ENCODE data around the gene ULK4. TPM values are rescaled to one million over a fixed set of nuclear protein-coding genes. Genes with fewer than 3 reads are reported as not detected.
A peak's percentile ranks its signal among the peaks of the same experiment; 100 is the strongest.

The ULK4 gene
- polyA plus RNA-seq, 1 of the 3 experiments (the other 2 are of a cell fraction), result 6.2 TPM

DNA sequence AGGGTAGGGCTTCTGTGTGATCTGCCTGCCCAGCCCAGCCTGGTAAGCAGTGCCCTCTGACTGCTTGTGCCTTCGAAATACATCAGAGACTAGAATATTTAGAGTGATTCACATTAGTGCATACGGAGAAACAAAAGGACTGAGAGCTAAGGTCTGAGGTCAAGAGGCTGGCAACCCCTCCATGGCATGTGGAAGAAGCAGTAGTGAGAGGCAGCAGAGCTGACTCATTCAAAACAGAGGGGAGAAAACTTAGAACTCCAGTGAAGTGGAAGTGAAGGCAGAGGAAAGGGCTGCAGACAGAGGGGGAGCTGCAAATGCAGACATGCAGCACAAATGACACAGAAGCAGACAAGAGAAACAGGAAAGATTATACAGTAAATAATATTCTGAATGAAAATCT, 61.6 kb downstream of the ULK4 start:
- Histone ChIP-seq H3K27ac (ENCODE audit: low read depth in 2 of 2, low read length in 1 of 2) (peak overlapping the region in 1 of 2 experiments; percentile 26; a peak in 1 of 4 replicates), H3K4me1 (ENCODE audit: control insufficient read depth in 1 of 2, insufficient read depth in 2 of 2, low read depth in 1 of 2, low read length in 1 of 2) (peaks cover 0 to 7% of the 10 kb centered on the region in 2 experiments; a peak in 2 of 4 replicates), H3K27me3 (ENCODE audit: insufficient read depth) (no peaks in the 10 kb centered on the region), H3K79me2 (ENCODE audit: insufficient read depth) (no peaks in the 10 kb centered on the region), H3K9me3 (no peaks in the 10 kb centered on the region), H3K9ac (no peak overlapping the region), H2AFZ (ENCODE audit: low read depth) (no peak overlapping the region), H3K4me3 (ENCODE audit: low read depth in 2 of 2, low read length in 1 of 2) (no peak overlapping the region), H3K36me3 (replicated peaks in 1 of 2; ENCODE audit: control insufficient read depth in 1 of 2, insufficient read depth in 2 of 2, low read length in 1 of 2) (peaks cover 4 to 8% of the 10 kb centered on the region in 2 experiments), H3F3A (replicated peaks; ENCODE audit: insufficient read depth) (peaks cover 7% of the 10 kb centered on the region), H4K20me1 (ENCODE audit: insufficient read depth) (no peaks in the 10 kb centered on the region), H3K9me2 (no peaks in the 10 kb centered on the region), H3K4me2 (peak overlapping the region; percentile 10; the same call in 1 of the 2 replicates)
- DNase-seq, result no peak
- ChIA-PET CTCF (interaction anchor here (0.7 to 9.5 kb wide), 3 partner anchors 201 to 329 kb away, joined by 3 to 121 read pairs (median 7); no protein-coding TSS in a partner anchor), POLR2A (no interaction called here)
- 45% methylated on average over 2 of the region's 2 CpGs for WGBS (ENCODE audit: low lambda C conversion rate)
- TF ChIP-seq, protein P1, sequence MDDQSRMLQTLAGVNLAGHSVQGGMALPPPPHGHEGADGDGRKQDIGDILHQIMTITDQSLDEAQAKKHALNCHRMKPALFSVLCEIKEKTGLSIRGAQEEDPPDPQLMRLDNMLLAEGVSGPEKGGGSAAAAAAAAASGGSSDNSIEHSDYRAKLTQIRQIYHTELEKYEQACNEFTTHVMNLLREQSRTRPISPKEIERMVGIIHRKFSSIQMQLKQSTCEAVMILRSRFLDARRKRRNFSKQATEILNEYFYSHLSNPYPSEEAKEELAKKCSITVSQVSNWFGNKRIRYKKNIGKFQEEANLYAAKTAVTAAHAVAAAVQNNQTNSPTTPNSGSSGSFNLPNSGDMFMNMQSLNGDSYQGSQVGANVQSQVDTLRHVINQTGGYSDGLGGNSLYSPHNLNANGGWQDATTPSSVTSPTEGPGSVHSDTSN (IDR thresholded peaks at IDR 0.05), result no peak
- 0 out of 2 replicates have a peak, but pooled peaks have one; percentile 28 for TF ChIP-seq FOSL2 (IDR thresholded peaks at IDR 0.05; ENCODE audit: borderline replicate concordance, low read depth)

DNA sequence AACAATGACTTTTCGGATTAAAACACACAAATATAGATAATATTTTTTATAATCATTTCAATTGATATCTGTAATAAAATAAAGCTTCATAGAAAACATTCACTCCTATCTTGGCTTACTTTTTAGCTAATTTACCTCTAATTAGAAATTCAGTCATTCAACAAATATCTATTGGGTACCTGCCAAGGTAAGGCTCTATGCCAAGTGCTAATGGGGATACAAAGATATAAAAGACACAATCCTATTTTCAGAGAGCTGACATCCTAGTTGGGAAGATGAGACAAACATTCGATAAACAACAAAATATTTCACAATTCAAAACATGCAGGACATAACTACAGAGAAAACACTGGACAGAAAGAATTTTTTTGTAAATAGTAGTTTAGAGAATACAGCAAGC, 63.3 kb downstream of the ULK4 start:
- no peaks in the 10 kb centered on the region for H3K9me3 ChIP-seq
- DNase-seq, result no peak
- ChIA-PET POLR2A (interaction anchor here (0.6 kb wide), 1 partner anchor 60 kb away, joined by 5 read pairs; no protein-coding TSS in a partner anchor), CTCF (interaction anchor here (2.0 to 9.5 kb wide), 2 partner anchors 203 to 293 kb away, joined by 7 to 121 read pairs; no protein-coding TSS in a partner anchor)
- H3K27ac ChIP-seq (ENCODE audit: low read depth in 2 of 2, low read length in 1 of 2), result no peak overlapping the region
- H4K20me1 ChIP-seq (ENCODE audit: insufficient read depth), result no peaks in the 10 kb centered on the region
- no peak overlapping the region for H2AFZ ChIP-seq (ENCODE audit: low read depth)
- peaks cover 4 to 8% of the 10 kb centered on the region in 2 experiments for H3K36me3 ChIP-seq (replicated peaks in 1 of 2; ENCODE audit: control insufficient read depth in 1 of 2, insufficient read depth in 2 of 2, low read length in 1 of 2)
- H3K9ac ChIP-seq, result no peak overlapping the region
- H3K27me3 ChIP-seq (ENCODE audit: insufficient read depth), result no peaks in the 10 kb centered on the region
- peaks cover 2% of the 10 kb centered on the region for H3F3A ChIP-seq (replicated peaks; ENCODE audit: insufficient read depth)
- no peak for TF ChIP-seq RXRA (IDR thresholded peaks at IDR 0.05; ENCODE audit: borderline replicate concordance, low read depth)
- no peaks in the 10 kb centered on the region for H3K9me2 ChIP-seq
- 61% methylated on average over 2 of the region's 2 CpGs for WGBS (ENCODE audit: low lambda C conversion rate)
- H3K4me2 ChIP-seq, result no peak overlapping the region
- H3K4me1 ChIP-seq (ENCODE audit: control insufficient read depth in 1 of 2, insufficient read depth in 2 of 2, low read depth in 1 of 2, low read length in 1 of 2), result peaks cover 0 to 7% of the 10 kb centered on the region in 2 experiments; a peak in 2 of 4 replicates
- H3K79me2 ChIP-seq (ENCODE audit: insufficient read depth), result no peaks in the 10 kb centered on the region
- H3K4me3 ChIP-seq (ENCODE audit: low read depth in 2 of 2, low read length in 1 of 2), result no peak overlapping the region

DNA sequence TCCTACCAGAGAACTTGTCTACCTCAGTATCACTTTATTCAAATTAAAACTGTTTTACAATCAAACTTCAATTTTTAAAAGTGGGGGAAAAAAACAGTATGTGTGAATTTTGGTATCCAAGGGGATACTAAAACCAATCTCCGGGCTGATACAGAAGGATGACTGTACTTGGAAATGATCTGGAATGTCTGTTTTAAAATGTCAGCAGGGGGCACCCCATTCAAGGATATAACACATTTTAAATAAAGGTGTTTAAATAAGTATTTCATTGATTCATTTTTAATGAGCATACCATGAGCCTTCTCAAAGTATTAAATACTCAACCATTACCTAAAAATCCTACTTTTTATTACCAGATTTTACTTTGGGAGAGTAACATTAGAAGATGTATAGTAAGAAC, 67.9 kb downstream of the ULK4 start:
- Histone ChIP-seq H3K27ac (ENCODE audit: low read depth in 2 of 2, low read length in 1 of 2) (no peak overlapping the region), H3K9me3 (0 out of 2 replicates have a peak, but pooled peaks cover 6% of the 10 kb centered on the region), H3K36me3 (replicated peaks in 1 of 2; ENCODE audit: control insufficient read depth in 1 of 2, insufficient read depth in 2 of 2, low read length in 1 of 2) (peaks cover 2 to 9% of the 10 kb centered on the region in 2 experiments), H3K27me3 (ENCODE audit: insufficient read depth) (no peaks in the 10 kb centered on the region), H3K4me2 (no peak overlapping the region), H2AFZ (ENCODE audit: low read depth) (no peak overlapping the region), H3K9ac (no peak overlapping the region), H3F3A (replicated peaks; ENCODE audit: insufficient read depth) (peaks cover 2% of the 10 kb centered on the region), H3K9me2 (no peaks in the 10 kb centered on the region), H3K4me1 (ENCODE audit: control insufficient read depth in 1 of 2, insufficient read depth in 2 of 2, low read depth in 1 of 2, low read length in 1 of 2) (peaks cover 0 to 7% of the 10 kb centered on the region in 2 experiments; a peak in 2 of 4 replicates), H3K4me3 (ENCODE audit: low read depth in 2 of 2, low read length in 1 of 2) (no peak overlapping the region; a peak in 1 of 4 replicates), H3K79me2 (ENCODE audit: insufficient read depth) (no peaks in the 10 kb centered on the region), H4K20me1 (ENCODE audit: insufficient read depth) (no peaks in the 10 kb centered on the region)
- DNase-seq, result peak; percentile 55
- CTCF ChIA-PET, result interaction anchor here (0.7 to 9.5 kb wide), 4 partner anchors 69 to 352 kb away, joined by 3 to 121 read pairs (median 4); no protein-coding TSS in a partner anchor
- TF ChIP-seq YY1 (IDR thresholded peaks at IDR 0.05; ENCODE audit: low read depth), result no peak
- TF ChIP-seq RAD21 (IDR thresholded peaks at IDR 0.05; ENCODE audit: low read length), result peak; percentile 76
- TF ChIP-seq SMC3 (IDR thresholded peaks at IDR 0.05; ENCODE audit: low read depth, low read length), result peak; percentile 56
- TF ChIP-seq, protein P2, sequence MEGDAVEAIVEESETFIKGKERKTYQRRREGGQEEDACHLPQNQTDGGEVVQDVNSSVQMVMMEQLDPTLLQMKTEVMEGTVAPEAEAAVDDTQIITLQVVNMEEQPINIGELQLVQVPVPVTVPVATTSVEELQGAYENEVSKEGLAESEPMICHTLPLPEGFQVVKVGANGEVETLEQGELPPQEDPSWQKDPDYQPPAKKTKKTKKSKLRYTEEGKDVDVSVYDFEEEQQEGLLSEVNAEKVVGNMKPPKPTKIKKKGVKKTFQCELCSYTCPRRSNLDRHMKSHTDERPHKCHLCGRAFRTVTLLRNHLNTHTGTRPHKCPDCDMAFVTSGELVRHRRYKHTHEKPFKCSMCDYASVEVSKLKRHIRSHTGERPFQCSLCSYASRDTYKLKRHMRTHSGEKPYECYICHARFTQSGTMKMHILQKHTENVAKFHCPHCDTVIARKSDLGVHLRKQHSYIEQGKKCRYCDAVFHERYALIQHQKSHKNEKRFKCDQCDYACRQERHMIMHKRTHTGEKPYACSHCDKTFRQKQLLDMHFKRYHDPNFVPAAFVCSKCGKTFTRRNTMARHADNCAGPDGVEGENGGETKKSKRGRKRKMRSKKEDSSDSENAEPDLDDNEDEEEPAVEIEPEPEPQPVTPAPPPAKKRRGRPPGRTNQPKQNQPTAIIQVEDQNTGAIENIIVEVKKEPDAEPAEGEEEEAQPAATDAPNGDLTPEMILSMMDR (IDR thresholded peaks at IDR 0.05), result peak; percentile 66
- 50% methylated on average over 1 of the region's 1 CpG for WGBS (ENCODE audit: low lambda C conversion rate)
- POLR2A ChIA-PET, result no interaction called here
